Inferior parietal cortex (tissue), 1 donor: ENCODE results near the gene CACNA2D3.

Experiments
- DNase-seq: peaks from one replicate; pipeline ENCODE4 v3.0.0-alpha.2; 2016; ENCODE audit errors: extremely low spot score

The CACNA2D3 gene

DNA sequence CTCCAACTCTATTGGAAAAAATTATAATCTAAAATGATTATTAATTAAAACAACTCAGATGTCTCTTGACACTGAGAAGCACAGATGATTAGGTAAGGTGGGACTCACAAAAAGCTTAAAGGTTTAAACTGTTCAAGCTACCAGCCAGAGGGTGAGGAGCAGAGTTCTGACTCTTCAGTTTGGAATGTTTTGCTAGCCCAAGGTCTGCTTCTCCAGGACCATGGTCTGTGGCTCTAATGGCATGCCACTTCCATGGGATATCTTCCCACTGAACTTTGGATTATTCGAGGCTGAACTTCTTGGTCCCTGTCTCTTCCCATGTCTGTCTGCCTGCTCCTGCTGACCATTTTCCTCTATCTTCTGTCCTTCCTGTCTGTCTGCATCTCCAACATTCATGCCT, 49.2 kb downstream of the CACNA2D3 start:
- no peak for DNase-seq

DNA sequence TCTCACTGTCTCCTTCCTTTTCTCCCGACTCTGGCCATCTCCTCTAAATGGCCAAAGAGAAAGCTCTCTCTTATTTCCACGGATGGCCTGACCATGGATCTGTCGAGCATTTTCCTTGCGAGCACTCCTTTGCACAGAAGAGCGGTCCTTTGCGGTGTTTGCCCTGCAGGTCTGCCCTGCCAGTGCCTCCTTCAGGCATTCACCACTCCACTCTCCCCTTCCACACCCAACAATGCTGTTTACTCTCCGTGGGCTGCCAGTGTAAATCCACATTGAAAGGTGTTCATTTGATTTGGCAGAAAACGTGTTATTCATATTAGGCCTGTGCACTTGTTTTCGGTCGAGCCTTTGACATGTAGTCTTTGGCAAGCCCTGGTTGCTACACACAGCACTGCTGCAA, 49.6 kb downstream of the CACNA2D3 start:
- no peak for DNase-seq

DNA sequence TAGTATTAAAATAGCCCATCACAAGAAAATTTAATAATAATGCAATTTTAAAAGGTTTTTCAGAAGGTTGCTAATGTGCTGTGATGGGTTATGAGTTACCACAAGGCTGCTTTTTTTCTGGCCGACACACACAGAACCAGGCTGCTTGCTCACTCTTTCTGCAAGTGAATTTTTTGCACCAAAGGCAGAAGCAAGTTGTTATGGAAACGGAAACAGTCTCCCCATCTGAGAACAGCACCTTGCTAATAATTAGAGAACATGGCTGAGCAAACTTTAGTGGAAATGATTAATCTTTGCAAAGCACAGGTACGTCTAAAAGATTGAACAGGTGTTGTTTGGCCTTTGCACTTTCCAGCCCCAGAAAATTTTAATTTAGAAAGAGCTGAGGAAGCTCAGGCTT, 51.0 kb downstream of the CACNA2D3 start:
- no peak for DNase-seq

DNA sequence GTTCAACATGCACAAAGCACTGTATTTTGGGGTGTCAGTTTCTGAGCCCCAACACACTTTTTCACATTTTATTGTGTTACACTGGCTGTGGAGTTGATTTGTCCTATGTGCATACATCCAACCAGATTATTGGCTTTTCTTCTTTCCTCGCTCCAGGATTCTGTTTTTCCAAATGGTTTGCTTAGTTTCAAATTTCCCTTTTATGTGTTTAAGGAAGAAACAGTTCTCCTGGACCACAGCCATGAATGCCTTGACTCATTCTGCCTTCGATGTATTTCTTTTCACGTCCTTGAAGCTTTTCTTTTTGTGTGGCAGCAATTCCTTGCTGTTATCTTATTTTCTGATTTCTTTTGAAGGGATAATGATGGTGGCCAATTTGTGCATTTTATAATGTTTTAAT, 53.8 kb downstream of the CACNA2D3 start:
- DNase-seq: peak; percentile 40

DNA sequence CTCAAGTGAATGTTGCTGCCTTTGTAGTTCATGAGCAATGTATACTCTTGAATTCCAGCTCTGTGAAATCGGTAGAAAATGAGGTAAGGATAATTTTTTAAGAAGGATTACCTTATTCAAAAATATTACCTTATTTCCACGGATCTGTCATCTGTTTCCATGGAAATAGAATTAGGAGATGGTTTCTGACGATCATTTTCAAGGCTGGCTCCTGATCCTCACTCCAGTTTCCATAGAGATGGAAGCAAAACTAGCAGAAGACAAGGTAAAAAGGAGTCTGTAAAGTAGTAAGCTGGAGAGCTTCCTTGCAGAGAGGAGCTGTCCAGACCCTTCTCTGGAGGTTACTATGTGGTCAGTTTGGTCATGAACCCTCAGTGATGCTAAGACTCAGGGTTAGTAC, 55.5 kb downstream of the CACNA2D3 start:
- no peak for DNase-seq

DNA sequence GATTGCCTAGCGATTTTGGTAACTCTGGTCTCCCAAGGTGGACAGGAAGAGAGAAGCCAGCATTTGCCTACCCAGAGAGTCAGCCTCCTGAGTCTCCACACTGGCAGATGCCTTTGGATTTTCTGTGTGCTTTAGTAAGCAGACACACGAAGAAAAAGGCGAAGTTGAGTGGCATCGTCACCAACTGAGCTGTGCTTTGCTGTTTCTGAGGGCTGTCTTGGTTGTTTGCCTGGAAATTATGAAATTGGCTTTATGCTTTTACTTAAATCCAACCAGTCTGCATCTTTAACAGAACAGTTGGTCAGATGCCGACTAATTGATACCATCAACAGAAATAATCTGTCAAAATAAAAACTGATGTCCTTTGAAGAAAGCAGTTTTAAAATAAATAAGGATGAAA, 56.0 kb downstream of the CACNA2D3 start:
- DNase-seq: peak; percentile 20

DNA sequence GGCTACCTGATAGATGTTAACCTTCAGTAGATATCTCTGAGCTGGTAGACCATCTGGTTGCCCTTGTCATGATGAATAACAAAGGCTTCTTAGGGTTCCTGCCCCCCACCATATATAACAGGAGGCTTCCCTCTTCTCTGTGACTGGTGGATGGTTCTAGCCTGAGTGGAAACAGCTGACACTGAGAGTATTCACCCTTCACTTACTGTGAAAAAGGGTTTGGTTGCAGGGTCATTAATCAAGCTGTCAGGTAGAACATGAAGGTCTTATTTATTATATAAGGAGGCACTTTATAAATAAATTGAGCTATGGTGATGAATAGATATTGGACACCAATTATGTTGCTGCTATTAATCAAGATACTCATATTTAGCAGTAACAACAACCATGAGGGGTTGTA, 58.6 kb downstream of the CACNA2D3 start:
- no peak for DNase-seq

DNA sequence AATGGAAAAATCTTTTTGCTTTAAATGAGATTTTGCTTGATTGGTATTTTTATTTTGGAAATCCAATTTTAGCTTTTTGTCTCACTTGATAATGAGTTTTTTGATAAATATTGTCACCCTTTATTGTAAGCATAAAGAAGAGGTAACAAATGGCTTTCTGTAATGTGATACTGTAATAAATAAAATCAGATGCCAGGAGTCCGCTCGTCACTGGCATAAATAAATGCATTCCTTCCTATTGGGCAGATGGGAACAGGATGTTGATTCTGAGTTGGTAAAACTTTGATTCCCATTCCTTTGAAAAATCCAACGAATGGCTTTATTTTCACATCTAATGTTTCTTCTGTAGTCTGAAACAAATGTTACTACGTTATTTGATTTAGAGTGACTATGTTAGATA, 59.9 kb downstream of the CACNA2D3 start:
- DNase-seq: no peak

GRCh38 chr3:54185740-54186139, 63.4 kb downstream of the CACNA2D3 start:
- DNase-seq: no peak

DNA sequence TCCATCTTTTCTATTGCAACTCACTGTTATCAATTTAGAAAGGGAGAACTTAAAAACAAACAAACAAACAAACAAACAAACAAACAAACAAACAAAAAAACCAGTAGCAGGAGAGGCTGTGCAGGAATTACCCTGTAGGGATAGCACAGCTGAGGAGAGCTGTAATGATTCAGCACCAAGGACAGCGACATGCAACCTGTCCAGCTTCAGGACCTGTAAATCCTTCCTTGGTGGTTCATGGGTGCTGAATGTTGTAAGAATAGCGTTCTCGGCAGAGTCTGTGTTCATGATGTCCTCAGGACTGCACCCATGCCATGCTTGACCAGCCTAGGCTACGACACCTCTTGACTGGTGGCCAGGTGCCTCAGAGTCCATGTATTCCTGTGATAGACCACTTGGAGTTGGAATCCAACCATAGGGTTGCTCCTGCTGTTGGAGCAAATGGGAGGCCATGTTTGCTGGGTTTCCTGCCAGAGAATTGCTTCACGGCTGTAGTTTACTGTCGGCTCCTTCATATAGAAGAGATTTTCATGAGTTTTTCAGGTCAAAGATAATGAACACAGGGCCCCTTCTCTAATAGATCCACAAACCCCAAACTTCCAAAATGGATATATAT, 65.9 kb downstream of the CACNA2D3 start:
- no peak for DNase-seq

DNA sequence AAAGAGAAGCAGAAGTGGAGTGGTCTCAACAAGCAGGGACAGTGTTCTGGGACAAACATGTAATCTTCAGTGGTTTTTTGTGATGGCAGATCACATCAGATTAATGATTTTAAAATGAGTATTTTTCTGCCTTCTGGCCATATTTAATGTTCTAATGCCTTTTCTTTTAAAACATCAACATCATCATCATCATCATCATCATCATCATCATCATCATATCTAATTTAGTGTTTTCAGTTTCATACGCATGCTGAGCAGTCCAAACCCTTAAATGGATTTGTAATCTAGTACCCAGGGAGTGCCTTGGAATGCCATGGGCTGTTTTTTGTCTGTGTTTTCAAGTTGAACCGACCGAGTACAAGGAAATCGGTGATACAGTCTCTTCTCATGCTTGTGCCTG, 68.9 kb downstream of the CACNA2D3 start:
- no peak for DNase-seq

GRCh38 chr3:54192026-54192425, 69.7 kb downstream of the CACNA2D3 start:
- no peak for DNase-seq

DNA sequence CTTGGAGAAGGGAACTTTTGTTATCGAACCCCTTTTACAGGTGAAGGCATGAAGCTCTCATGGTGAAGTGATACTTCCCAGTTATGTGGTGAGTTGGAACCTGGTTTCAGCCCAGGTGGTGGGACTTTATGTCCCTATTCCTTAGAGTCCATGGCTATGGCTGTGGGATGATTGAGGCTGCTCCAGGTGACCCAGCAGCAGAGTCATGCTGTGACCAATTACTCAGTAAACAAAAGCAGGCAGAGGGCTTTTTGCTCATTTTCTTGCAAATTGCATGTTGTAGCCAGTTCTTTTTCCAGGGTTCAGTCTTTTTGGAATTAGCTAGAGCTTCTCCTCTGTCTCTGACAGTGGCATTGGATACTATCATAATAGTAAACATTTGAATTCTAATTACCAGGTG, 70.7 kb downstream of the CACNA2D3 start:
- no peak for DNase-seq

DNA sequence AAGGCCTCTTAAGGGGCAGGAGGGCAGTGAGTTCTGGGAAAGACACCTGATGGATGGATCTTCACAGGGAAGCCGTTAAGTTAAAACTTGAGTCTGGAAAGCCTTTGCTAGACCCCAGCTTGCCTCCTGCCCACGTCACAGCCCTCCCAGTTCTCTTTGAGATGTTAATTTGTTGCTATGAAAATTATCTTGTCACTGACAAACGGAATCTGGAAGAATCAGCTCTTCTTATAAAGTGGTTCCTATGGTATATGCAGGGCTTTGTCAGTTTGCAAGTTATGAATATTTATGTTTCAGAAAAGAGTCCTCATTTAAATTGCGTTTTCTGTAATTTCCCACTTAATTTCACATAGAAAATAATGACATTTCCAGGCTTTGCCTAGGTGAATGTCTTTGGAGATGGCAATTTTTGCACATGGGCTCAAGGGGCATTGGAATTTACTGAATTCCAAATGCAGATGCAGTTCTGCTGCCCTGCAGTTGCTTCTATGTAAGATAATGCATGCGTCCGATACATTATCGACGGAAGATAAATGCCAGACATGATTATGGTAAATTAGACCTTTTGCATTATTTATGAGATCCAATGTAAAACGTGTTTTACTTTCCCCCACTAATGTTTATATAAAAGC, 74.1 kb downstream of the CACNA2D3 start:
- DNase-seq: no peak

DNA sequence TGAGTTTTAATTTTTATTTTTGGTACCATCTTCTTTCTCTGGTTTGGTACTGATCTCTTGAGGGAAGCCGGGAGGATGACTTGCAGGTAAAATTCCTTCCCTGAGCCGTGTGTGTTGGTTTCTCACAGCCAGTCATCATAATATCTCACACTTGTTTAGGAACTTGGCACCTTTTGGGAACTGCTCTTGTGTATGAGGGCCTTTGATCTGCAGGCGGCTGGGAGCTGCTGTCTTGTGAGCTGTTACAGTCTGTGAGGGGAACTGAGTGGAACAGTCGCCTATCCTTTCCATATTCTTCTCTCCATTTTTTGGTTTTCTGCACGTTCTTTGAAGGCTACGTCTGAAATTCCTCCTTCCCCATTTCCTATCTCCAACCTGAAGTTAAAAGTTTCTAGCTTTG, 75.2 kb downstream of the CACNA2D3 start:
- DNase-seq: no peak

DNA sequence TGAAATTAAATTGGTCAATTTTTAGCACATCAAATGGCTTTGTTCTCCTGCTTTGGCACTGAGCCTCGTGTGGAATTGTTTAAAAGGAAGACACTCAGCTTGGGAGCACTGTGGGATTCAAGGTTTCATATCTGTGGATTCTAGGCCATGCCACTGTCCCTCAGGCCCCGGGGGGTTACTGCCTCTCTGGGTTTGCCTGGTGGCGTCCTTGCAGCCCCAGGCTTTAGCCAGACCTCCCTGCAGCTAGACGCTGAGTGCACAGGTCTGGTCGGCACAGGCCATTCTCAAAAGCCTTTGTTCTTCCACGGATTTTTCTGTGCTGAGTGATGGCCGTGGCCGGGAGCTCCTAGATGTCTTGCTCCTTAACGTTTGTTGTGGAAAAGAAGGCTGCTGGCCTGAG, 76.2 kb downstream of the CACNA2D3 start:
- no peak for DNase-seq

DNA sequence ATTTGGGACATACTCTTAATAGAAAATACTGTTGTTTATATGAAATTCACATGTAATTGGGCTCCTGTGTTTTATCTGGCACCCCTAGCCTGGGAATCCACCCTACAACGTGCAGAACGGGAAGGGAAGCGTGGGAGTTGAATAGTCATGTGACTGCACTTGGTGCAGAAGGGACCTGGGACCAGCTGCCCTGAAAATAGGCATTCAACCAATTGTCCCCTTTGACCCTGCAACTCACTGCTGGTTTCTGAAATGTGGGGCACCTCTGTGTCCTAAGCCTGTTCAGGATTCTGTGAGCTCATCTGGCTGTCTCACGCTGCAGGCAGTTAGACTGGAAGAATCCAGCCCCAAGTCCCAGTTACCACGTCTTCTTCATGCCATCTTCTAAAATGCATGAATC, 79.7 kb downstream of the CACNA2D3 start:
- no peak for DNase-seq

GRCh38 chr3:54202651-54203248, 80.4 kb downstream of the CACNA2D3 start:
- no peak for DNase-seq

- DNase-seq: no peak
These were observed 84.5 kb downstream of the CACNA2D3 start for GRCh38 chr3:54206874-54207273.

- DNase-seq: peak; percentile 36
These were observed 88.7 kb downstream of the CACNA2D3 start for GRCh38 chr3:54211097-54211496.

GRCh38 chr3:54212723-54213122, 90.4 kb downstream of the CACNA2D3 start:
- DNase-seq: no peak

- DNase-seq: no peak
These were observed 91.6 kb downstream of the CACNA2D3 start for GRCh38 chr3:54213907-54214306.

DNA sequence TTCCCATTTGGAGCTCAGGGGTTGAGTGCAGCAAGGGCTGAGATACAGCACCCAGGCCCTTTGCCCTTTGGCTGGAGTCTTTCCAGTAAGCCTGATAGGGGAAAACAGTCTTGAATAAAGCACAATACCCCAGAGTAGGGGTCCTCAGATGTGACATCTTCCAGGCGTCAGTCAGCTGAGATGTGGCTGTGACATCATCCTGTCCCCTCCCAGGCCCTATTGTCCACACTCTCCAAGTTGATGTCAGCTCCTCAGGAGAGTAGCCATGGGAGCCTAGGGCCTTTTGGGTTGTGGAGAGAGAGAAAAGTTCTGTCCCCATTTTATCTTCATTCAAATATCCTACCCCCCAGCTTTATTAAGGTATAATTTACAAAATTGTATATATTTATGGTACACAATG, 92.5 kb downstream of the CACNA2D3 start:
- DNase-seq: no peak

GRCh38 chr3:54215521-54215920, 93.2 kb downstream of the CACNA2D3 start:
- no peak for DNase-seq
